Measurements from ENCODE around the gene KASH5.
"Not testable (repeated sequence)": the region's sequence is repeated elsewhere in the genome, so short reads cannot be mapped to it uniquely, and the experiment has no call there.

KASH5 gene

DNA sequence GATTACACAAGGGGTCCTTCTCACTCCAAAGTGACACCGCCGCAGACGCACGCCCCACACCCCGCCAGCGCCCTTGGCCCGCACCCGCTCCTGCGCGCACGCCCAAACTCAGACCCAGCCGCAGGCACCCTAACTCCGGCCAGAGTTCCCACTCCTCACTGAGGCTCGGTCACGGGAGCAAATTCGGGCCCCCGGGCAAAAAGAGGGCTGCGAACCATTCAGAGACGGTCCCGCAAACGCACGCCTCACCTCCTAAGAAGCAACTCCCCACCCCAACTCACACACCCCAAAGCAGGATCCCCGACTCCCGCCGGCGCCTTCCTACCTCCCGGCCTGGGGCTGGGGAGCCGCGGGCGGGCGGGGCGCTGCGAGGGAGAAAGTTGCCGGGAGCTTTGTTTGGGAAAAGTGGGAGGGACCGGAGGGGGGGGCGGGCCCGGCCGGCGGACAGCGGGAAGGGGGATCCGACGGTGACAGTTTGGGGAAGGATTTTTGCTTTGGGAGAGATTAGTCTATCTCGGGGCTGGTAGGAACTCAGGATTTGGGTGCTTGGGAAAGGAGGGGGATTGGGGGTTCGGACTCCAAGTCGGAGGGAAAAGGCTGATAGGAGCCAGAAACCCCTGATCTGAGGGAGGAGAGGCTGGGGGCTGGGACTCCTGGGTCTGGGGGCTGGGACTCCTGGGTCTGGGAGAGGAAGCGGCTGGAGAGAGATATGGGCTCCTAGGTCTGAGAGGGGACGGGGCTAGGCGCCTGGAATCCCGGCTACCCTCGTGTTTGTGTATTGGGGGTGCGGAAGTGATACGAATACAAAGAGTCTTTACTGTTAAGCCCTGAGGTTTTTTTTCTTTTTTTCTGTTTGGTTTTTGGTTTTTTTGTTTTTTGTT, 25.8 kb upstream of the KASH5 start, which contains the start of gene TEAD2:
TSS of gene TEAD2 (minus strand) at position 369 of the 881 bp plus-strand sequence. CDS start 2,341 bp downstream, outside the sequence.
- DNase-seq: no peak

DNA sequence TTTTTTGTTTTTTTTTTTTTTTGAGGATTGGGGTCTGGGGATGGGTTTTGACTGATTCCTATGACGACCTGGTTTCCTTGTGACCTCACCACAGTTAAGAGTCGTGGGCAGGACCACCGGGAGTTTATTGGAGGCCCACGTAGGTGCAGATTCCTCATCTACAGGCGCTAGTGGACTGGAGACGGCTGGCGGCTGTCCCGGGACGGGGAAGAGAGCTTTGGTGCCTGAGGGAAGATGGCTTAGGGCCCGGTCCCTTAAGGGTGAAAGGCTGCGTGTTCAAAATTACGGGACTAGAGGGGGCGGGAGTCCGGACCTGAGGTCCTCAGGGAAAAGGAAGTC, 25.2 kb upstream of the KASH5 start:
- DNase-seq: no peak

DNA sequence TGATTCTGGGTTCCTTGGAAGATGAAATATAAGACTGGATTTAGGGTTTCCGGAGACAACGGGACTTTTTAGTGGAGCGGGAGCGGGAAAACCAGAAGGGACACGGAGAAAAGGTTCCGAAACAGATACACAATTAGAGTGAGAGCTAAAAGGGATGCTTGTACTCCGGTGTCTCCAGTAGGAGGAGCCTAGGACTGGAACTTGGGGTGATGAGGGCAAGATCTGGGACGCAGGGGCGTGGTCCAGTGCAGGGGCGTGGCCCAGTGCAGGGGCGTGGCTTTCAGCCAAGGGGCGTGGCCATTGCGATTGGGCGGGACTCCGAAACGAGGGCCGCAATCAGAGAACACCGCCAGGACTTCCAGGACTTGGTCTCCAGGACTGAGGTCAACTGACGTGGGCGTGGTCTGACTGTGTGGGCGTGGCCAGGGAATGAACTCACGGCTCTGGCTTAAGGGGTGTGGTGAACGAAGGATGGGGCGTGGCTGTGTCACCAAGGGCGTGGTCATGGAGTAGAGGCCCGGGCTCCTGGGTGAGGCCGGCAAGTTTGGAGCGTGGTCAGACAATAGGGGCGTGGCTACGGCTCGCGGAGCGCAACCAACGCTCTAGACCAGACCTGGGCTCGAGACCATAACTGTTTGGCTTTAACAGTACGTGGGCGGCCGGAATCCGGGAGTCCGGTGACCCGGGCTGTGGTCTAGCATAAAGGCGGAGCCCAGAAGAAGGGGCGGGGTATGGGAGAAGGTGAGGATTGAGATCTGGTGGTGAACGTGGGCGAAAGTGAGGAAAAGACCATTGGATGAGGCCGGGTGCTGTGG, 24.6 kb upstream of the KASH5 start, which contains the start of gene DKKL1:
TSS of gene DKKL1 (plus strand) at position 610 of the 815 bp plus-strand sequence. CDS start at position 732, 122 bp downstream.
- DNase-seq: peak; percentile 56

DNA sequence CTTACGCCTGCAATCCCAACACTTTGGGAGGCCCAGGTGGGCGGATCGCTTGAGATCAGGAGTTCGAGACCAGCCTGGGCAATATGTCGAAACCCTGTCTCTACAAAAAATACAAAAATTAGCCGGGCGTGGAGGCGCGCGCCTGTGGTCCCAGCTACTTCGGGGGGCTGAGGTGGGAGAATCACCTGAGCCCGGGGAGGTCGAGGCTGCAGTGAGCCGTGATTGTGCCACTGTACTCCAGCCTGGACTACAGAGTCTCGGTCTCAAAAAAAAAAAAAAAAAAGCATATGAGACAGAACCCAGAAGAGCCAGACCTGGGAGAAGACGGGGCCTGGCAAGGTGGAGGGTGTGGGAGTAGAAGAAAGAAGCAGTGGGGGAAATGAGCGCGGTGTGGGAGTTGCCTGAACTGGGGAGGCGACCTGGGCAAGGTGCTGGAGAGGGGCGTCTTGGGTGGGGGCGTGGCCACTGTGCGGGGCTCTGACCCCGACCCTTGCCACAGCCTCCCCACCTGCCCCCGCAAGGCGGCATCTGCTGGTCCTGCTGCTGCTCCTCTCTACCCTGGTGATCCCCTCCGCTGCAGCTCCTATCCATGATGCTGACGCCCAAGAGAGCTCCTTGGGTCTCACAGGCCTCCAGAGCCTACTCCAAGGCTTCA, 23.8 kb upstream of the KASH5 start:
- DNase-seq: no peak

- DNase-seq: no peak
Measured at GRCh38 chr19:49366110-49366509, 21.9 kb upstream of the KASH5 start.

GRCh38 chr19:49368711-49369358, 19.2 kb upstream of the KASH5 start:
- DNase-seq: no peak

DNA sequence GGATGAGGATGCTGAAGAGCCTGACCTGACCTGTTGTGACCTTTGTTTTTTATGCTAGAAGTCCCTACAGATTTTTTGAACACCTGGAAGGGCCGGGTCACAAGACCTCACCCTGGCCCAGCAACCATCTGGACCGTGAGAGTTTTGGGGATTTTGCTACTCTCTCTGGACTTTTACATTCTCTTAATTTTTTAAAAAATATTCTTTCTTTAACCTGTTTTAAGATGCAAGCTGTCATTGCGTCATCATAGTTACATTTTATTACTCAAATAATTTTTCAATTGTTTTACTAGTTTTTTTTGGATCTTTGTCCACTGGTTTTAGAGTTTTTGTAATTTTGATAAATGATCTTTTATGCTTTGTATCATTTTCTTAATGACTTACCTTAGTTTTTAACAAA, 16.9 kb upstream of the KASH5 start:
- DNase-seq: no peak

- DNase-seq: not testable (repeated sequence)
Measured at GRCh38 chr19:49373174-49373573, 14.9 kb upstream of the KASH5 start.

DNA sequence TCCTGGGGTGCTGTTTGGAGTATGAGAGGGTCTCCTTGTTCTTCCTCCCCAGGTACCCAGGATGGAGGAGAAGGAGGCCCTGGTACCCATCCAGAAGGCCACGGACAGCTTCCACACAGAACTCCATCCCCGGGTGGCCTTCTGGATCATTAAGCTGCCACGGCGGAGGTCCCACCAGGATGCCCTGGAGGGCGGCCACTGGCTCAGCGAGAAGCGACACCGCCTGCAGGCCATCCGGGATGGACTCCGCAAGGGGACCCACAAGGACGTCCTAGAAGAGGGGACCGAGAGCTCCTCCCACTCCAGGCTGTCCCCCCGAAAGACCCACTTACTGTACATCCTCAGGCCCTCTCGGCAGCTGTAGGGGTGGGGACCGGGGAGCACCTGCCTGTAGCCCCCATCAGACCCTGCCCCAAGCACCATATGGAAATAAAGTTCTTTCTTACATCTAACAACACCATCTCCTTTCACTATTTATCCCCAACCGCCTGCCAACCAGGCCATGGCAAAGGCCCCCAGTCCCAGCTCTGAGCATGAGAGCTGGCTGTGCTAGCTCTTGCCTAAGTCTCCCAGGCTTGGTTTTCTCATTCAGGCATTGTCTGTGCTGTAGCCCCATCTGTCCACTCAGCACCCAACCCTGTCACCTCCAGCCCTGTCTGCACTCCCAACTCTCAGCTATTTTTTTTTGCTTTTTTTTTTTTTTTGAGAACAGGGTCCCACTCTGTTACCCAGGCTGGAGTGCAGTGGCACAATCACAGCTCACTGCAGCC, 13.2 kb upstream of the KASH5 start:
- no peak for DNase-seq

- no peak for DNase-seq
Measured at GRCh38 chr19:49378512-49378911, 9.5 kb upstream of the KASH5 start.

- no peak for DNase-seq
Measured at GRCh38 chr19:49380391-49380790, 7.7 kb upstream of the KASH5 start.

- no peak for DNase-seq
Measured at GRCh38 chr19:49382639-49383038, 5.4 kb upstream of the KASH5 start.

DNA sequence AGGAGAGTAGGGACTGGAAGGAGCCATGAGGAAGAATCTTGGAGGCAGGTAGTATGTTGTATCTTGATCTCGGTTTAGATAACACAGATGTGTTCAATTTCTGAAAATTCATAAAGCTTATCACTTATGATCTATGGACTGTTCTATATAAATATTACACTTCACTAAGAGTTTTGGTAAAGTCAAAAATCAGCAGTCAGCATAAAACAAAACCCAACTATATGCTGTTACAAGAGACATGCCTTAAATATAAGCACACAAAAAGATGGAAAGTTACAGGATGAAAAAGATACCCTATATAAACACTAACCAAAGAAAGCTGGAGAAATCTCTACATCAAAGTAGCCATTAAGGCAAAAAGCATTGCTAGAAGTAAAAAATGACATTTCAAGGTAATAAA, 4.5 kb upstream of the KASH5 start:
- no peak for DNase-seq

GRCh38 chr19:49389406-49389805, 1.4 kb downstream of the KASH5 start:
- DNase-seq: no peak

DNA sequence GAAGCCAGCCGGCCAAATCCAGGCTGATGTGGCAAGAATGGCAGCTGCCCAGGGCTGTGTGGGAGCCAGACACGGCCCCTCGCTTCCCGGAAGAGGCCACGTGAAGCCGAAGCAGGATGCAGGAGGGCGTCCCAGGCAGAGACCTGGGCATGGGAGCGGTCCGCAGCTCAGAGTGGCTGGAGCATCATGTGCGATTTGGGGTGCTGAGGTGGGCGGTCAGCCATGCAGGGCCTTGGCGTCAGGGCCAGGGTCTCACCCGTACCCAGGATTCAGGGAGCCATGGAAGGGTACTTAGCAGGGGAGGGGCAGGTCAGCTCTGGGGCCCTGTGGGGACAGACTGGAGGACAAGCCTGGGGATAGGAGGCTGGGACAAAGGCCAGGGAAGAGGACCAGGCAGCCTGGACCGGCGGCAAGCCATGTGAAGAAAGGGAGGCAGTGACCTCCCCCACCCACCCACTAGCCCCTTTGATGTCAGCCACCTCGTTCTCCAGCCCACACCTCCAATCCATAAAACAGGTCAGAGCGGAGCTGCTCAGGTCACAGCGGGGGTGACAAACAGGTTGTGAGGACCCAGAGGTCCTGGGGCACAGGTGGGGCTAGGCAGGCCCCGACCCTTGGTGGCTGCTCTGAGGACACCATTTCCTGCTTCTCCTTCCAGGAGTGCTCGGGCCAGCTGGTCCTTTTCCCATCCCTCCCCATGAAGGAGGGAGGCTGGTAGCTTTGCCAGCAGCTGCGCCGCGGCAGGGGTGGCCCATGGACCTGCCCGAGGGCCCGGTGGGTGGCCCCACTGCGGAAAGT, 2.3 kb downstream of the KASH5 start:
- DNase-seq: no peak

- DNase-seq: no peak
Measured at GRCh38 chr19:49390929-49391359, 2.9 kb downstream of the KASH5 start.

- DNase-seq: peak; percentile 80
Measured at GRCh38 chr19:49391581-49392399, 3.7 kb downstream of the KASH5 start.

- DNase-seq: no peak
Measured at GRCh38 chr19:49393881-49394280, 5.8 kb downstream of the KASH5 start.

GRCh38 chr19:49395581-49396407, 7.7 kb downstream of the KASH5 start:
- no peak for DNase-seq
